ENCODE results near the gene DHRS7.

Gene DHRS7

DNA sequence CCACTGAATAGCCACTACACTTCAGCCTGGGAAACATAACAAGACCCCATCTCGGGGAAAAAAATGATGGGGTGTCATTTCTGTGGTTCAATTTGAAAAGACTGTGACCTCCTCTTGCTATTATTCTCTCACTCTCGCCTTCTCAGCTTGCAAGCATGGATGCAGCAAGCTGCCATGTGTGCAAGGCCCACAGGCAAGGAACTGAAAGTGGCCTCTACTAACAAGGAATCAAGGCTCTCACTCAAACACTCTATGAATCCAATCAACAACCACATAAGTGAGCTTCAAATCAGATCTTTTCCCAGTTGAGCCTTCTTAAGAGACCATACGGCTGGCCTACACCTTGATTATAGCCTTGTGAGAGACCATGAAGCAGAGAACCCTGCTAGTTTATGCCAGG lies 17.9 kb upstream of the DHRS7 start:
- Histone ChIP-seq H3K9ac (ENCODE audit: low read length) (no peak overlapping the region), H3K4ac (ENCODE audit: low read depth, low read length) (no peak overlapping the region), H3K56ac (ENCODE audit: low read length) (no peak overlapping the region), H3K18ac (ENCODE audit: low read length) (no peak overlapping the region), H3K27ac (ENCODE audit: low read depth, low read length) (no peak overlapping the region), H2BK15ac (replicated peaks; ENCODE audit: low read depth) (no peak overlapping the region), H3K27me3 (ENCODE audit: insufficient read depth, low read length, poor library complexity) (no peaks in the 10 kb centered on the region), H3K4me2 (ENCODE audit: low read length) (no peak overlapping the region), H3K36me3 (ENCODE audit: control insufficient read depth, insufficient read depth, low read length) (no peaks in the 10 kb centered on the region), H4K5ac (ENCODE audit: low read length) (no peak overlapping the region), H3K79me1 (ENCODE audit: low read length) (no peaks in the 10 kb centered on the region), H4K8ac (ENCODE audit: low read depth, low read length) (no peak overlapping the region), H2BK5ac (ENCODE audit: low read length) (no peak overlapping the region), H3K4me3 (ENCODE audit: low read length) (no peak overlapping the region), H2AK5ac (ENCODE audit: low read length) (no peak overlapping the region), H3K23ac (ENCODE audit: low read length) (no peak overlapping the region), H3K79me2 (ENCODE audit: control insufficient read depth, insufficient read depth, low read length) (no peaks in the 10 kb centered on the region), H2BK120ac (ENCODE audit: low read depth, low read length) (no peak overlapping the region), H3K4me1 (ENCODE audit: control insufficient read depth, low read depth, low read length) (no peaks in the 10 kb centered on the region)
- no CpG with 5 or more reads among the region's 3 CpGs for WGBS (ENCODE audit: extremely low coverage, insufficient coverage, low lambda C conversion rate)
- DNase-seq = no peak

DNA sequence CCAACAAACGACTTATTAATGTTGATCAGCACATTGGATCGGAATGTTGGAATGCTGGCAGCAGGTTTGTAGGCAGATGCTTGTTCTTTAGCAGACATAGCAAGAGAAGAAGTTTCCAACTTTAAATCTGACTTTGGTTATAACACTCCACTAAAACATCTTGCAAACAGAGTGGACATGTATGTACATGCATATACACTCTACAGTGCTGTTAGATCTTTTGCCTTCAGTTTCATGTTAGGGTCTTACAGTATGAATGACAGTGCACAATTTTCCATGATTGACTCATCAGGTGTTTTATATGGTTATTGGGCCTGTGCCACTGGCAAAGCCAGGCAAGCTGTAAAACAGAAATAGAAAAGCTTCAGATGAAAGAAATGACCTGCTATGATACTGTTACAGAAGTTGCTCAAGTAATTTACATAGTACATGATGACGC lies 14.3 kb upstream of the DHRS7 start:
- no peak overlapping the region for H2BK15ac ChIP-seq (replicated peaks; ENCODE audit: low read depth)
- H3K4ac ChIP-seq (ENCODE audit: low read depth, low read length) = no peak overlapping the region
- H4K8ac ChIP-seq (ENCODE audit: low read depth, low read length) = no peak overlapping the region
- H3K79me2 ChIP-seq (ENCODE audit: control insufficient read depth, insufficient read depth, low read length) = no peaks in the 10 kb centered on the region
- no peak for DNase-seq
- no peaks in the 10 kb centered on the region for H3K79me1 ChIP-seq (ENCODE audit: low read length)
- H3K4me3 ChIP-seq (ENCODE audit: low read length) = no peak overlapping the region
- H2BK120ac ChIP-seq (ENCODE audit: low read depth, low read length) = no peak overlapping the region
- no peak overlapping the region for H4K5ac ChIP-seq (ENCODE audit: low read length)
- no CpG with 5 or more reads among the region's 3 CpGs for WGBS (ENCODE audit: extremely low coverage, insufficient coverage, low lambda C conversion rate)
- no peak overlapping the region for H3K27ac ChIP-seq (ENCODE audit: low read depth, low read length)
- H3K27me3 ChIP-seq (ENCODE audit: insufficient read depth, low read length, poor library complexity) = no peaks in the 10 kb centered on the region
- H3K18ac ChIP-seq (ENCODE audit: low read length) = no peak overlapping the region
- no peaks in the 10 kb centered on the region for H3K4me1 ChIP-seq (ENCODE audit: control insufficient read depth, low read depth, low read length)
- H2AK5ac ChIP-seq (ENCODE audit: low read length) = no peak overlapping the region
- no peak overlapping the region for H2BK5ac ChIP-seq (ENCODE audit: low read length)
- no peak overlapping the region for H3K4me2 ChIP-seq (ENCODE audit: low read length)
- no peaks in the 10 kb centered on the region for H3K36me3 ChIP-seq (ENCODE audit: control insufficient read depth, insufficient read depth, low read length)
- H3K56ac ChIP-seq (ENCODE audit: low read length) = no peak overlapping the region
- no peak overlapping the region for H3K9ac ChIP-seq (ENCODE audit: low read length)
- H3K23ac ChIP-seq (ENCODE audit: low read length) = no peak overlapping the region

DNA sequence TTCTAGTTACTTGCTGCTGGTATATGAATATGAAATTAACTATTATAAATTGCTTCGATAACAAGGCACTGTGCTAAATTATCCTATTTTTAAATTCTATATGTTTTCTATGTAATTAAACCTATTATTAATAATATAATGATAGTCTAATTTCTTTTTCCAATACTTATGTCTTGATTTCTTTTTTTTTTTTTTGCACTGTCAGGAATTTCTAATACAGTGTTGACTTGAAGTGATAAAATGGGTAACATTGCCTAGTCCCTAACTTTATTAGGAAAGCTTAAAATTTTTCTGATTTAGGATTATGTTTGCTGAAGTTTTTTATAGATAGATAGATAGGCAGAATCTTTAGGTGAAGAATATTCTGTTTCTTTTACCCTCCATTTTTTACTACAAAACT lies 13.6 kb upstream of the DHRS7 start:
- Histone ChIP-seq H3K79me1 (ENCODE audit: low read length) (no peaks in the 10 kb centered on the region), H3K79me2 (ENCODE audit: control insufficient read depth, insufficient read depth, low read length) (no peaks in the 10 kb centered on the region), H2BK120ac (ENCODE audit: low read depth, low read length) (no peak overlapping the region), H3K18ac (ENCODE audit: low read length) (no peak overlapping the region), H3K4me2 (ENCODE audit: low read length) (no peak overlapping the region), H3K9ac (ENCODE audit: low read length) (no peak overlapping the region), H4K8ac (ENCODE audit: low read depth, low read length) (no peak overlapping the region), H2BK15ac (replicated peaks; ENCODE audit: low read depth) (no peak overlapping the region), H3K4ac (ENCODE audit: low read depth, low read length) (no peak overlapping the region), H2AK5ac (ENCODE audit: low read length) (no peak overlapping the region), H4K5ac (ENCODE audit: low read length) (no peak overlapping the region), H2BK5ac (ENCODE audit: low read length) (no peak overlapping the region), H3K4me3 (ENCODE audit: low read length) (no peak overlapping the region), H3K27me3 (ENCODE audit: insufficient read depth, low read length, poor library complexity) (no peaks in the 10 kb centered on the region), H3K56ac (ENCODE audit: low read length) (no peak overlapping the region), H3K27ac (ENCODE audit: low read depth, low read length) (no peak overlapping the region), H3K4me1 (ENCODE audit: control insufficient read depth, low read depth, low read length) (no peaks in the 10 kb centered on the region), H3K36me3 (ENCODE audit: control insufficient read depth, insufficient read depth, low read length) (no peaks in the 10 kb centered on the region), H3K23ac (ENCODE audit: low read length) (no peak overlapping the region)
- WGBS (ENCODE audit: extremely low coverage, insufficient coverage, low lambda C conversion rate) = no CpG with 5 or more reads among the region's 1 CpG
- DNase-seq = no peak

DNA sequence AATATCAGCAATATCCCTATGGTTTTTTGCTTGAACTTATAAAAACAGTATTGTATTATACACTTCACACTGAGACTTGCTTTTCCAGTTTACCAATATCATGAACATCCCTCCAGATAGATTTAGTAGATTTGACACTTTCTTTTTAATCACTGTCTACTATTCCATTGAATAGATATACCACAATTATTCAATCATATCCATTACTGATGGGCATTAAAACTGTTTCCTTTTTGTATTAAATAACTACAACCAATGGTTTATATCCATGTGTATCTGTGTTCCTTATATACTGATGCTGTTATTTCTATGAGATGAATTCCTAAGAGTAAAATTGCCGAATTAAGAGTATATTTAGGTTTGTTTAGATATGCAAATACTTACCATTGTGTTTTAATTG lies 13.0 kb upstream of the DHRS7 start:
- no peak overlapping the region for H3K4me3 ChIP-seq (ENCODE audit: low read length)
- no peak overlapping the region for H3K27ac ChIP-seq (ENCODE audit: low read depth, low read length)
- no peaks in the 10 kb centered on the region for H3K4me1 ChIP-seq (ENCODE audit: control insufficient read depth, low read depth, low read length)
- no peak overlapping the region for H3K18ac ChIP-seq (ENCODE audit: low read length)
- no peak overlapping the region for H3K23ac ChIP-seq (ENCODE audit: low read length)
- H2BK120ac ChIP-seq (ENCODE audit: low read depth, low read length) = no peak overlapping the region
- no peak overlapping the region for H3K4me2 ChIP-seq (ENCODE audit: low read length)
- H3K36me3 ChIP-seq (ENCODE audit: control insufficient read depth, insufficient read depth, low read length) = no peaks in the 10 kb centered on the region
- no peak overlapping the region for H2BK5ac ChIP-seq (ENCODE audit: low read length)
- no CpG with 5 or more reads among the region's 1 CpG for WGBS (ENCODE audit: extremely low coverage, insufficient coverage, low lambda C conversion rate)
- no peaks in the 10 kb centered on the region for H3K79me1 ChIP-seq (ENCODE audit: low read length)
- no peak overlapping the region for H4K8ac ChIP-seq (ENCODE audit: low read depth, low read length)
- H3K56ac ChIP-seq (ENCODE audit: low read length) = no peak overlapping the region
- no peak for DNase-seq
- no peaks in the 10 kb centered on the region for H3K79me2 ChIP-seq (ENCODE audit: control insufficient read depth, insufficient read depth, low read length)
- H3K4ac ChIP-seq (ENCODE audit: low read depth, low read length) = no peak overlapping the region
- H2BK15ac ChIP-seq (replicated peaks; ENCODE audit: low read depth) = no peak overlapping the region
- no peak overlapping the region for H2AK5ac ChIP-seq (ENCODE audit: low read length)
- no peak overlapping the region for H3K9ac ChIP-seq (ENCODE audit: low read length)
- H4K5ac ChIP-seq (ENCODE audit: low read length) = no peak overlapping the region
- no peaks in the 10 kb centered on the region for H3K27me3 ChIP-seq (ENCODE audit: insufficient read depth, low read length, poor library complexity)

DNA sequence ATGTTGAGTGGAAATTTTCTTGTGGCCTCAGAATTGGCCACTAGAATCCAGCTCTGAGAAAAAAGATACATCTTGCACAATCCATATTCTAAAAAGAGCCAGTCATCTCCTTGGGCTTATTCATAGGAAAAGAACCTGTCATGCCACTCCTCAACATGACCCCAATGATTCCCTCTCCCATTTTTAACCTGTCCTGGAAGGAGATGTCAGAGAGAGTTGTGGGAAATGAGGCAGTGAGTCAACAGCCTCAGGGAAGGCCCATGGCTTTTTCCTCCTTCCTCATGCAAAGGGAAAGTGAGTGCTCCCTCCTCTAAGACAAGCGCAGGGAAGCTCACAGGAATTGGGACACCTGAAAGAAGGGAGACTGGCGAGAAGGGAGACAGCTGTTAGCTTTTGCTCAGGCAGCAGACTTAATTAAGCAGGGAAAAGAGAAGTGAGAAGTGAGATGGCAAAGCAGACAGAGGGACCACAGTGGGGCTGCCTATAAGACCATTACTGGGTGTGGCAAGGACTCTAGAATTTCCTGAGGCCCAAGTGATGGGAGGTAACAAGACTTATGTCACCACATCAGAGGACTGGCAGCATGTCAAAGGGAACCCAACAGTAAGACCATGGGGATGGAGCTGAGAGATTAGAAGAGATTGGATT lies 10.2 kb upstream of the DHRS7 start:
- Histone ChIP-seq H3K79me1 (ENCODE audit: low read length) (no peaks in the 10 kb centered on the region), H3K18ac (ENCODE audit: low read length) (no peak overlapping the region), H3K27me3 (ENCODE audit: insufficient read depth, low read length, poor library complexity) (no peaks in the 10 kb centered on the region), H3K27ac (ENCODE audit: low read depth, low read length) (no peak overlapping the region), H3K4ac (ENCODE audit: low read depth, low read length) (no peak overlapping the region), H3K4me3 (ENCODE audit: low read length) (no peak overlapping the region), H3K56ac (ENCODE audit: low read length) (no peak overlapping the region), H4K8ac (ENCODE audit: low read depth, low read length) (no peak overlapping the region), H2BK5ac (ENCODE audit: low read length) (no peak overlapping the region), H3K36me3 (ENCODE audit: control insufficient read depth, insufficient read depth, low read length) (no peaks in the 10 kb centered on the region), H3K9ac (ENCODE audit: low read length) (no peak overlapping the region), H2BK120ac (ENCODE audit: low read depth, low read length) (no peak overlapping the region), H3K4me1 (ENCODE audit: control insufficient read depth, low read depth, low read length) (no peaks in the 10 kb centered on the region), H2BK15ac (replicated peaks; ENCODE audit: low read depth) (no peak overlapping the region), H3K4me2 (ENCODE audit: low read length) (no peak overlapping the region), H4K5ac (ENCODE audit: low read length) (no peak overlapping the region), H3K23ac (ENCODE audit: low read length) (no peak overlapping the region), H2AK5ac (ENCODE audit: low read length) (no peak overlapping the region), H3K79me2 (ENCODE audit: control insufficient read depth, insufficient read depth, low read length) (no peaks in the 10 kb centered on the region)
- WGBS (ENCODE audit: extremely low coverage, insufficient coverage, low lambda C conversion rate) = no CpG with 5 or more reads among the region's 2 CpGs
- no peak for DNase-seq

Measured in mesendoderm (in vitro differentiated cells).